K562 (cell line): ENCODE data around the gene ROM1. TPM values are rescaled to one million over a fixed set of nuclear protein-coding genes. Genes with fewer than 3 reads are reported as not detected.
A peak's percentile ranks its signal among the peaks of the same experiment; 100 is the strongest.

Source experiments
- ATAC-seq: fragments of 200-7000 bp; cut with Tn5 transposase; 3 replicates; pipeline ENCODE4 v1.9.1; 2020; ENCODE audit warnings: moderate library complexity
- BruUV-seq: library from RNA; stranded (reverse); fragments of 400-500 nt; replicated peaks from 2 replicates; lab custom pipeline; 2021; lab: Mats Ljungman, UMichigan
- CTCF ChIA-PET: fragments of 300-600 bp; formaldehyde crosslinking; extraction: SDS; loops from one replicate; lab custom pipeline; 2021; ENCODE audit warnings: low intra/inter-chr PET ratio; lab: Yijun Ruan, JAX
- POLR2A ChIA-PET: fragments of 300-600, 350-650 bp; sonication (Branson Sonifier 250); formaldehyde crosslinking; extraction: SDS; loops from one replicate; lab custom pipeline; 2021; ENCODE audit warnings: antibody characterized with exemption, inconsistent platforms; lab: Yijun Ruan, JAX
- DNase-seq, 4 experiments: peaks; one replicate each; pipeline versions ENCODE4 v3.0.0 to v3.0.0-alpha.2; 2011 to 2018; ENCODE audit warnings: low spot score in 3 of 4, mixed read lengths in 3 of 4; ENCODE audit errors: extremely low read depth in 1 of 4
- FAIRE-seq: peaks from 2 replicates; lab custom pipeline; 2011; peaks lifted over from hg19 to GRCh38; lab: Jason Lieb, UNC
- H2AFZ ChIP-seq: 2 replicates; pipeline ENCODE4 v1.6.0; 2011; ENCODE audit warnings: low read depth, low read length, control low read depth, inconsistent platforms
- H3K27ac ChIP-seq: fragments of 200-600 bp; 3 replicates; pipeline ENCODE4 v1.8.0; 2011; ENCODE audit warnings: low read depth, mild to moderate bottlenecking, control low read depth, inconsistent platforms, low read length, moderate library complexity, mixed read lengths; ENCODE audit errors: extremely low read depth
- H3K27me3 ChIP-seq, 2 experiments: fragments of 300-600 bp in 1 of 2; 2 replicates in 1 of 2; 3 replicates in 1 of 2; pipeline versions ENCODE4 v1.6.0 to v1.8.0; 2011; ENCODE audit warnings: inconsistent platforms in 2 of 2, low read length in 2 of 2, mild to moderate bottlenecking in 1 of 2, mixed read lengths in 1 of 2, moderate library complexity in 1 of 2; ENCODE audit not compliant: control insufficient read depth in 2 of 2, insufficient read depth in 2 of 2
- H3K36me3 ChIP-seq: fragments of 300-600 bp; 3 replicates; pipeline ENCODE4 v1.8.0; 2011; ENCODE audit warnings: mild to moderate bottlenecking, low read length, inconsistent platforms; ENCODE audit not compliant: control insufficient read depth, insufficient read depth
- H3K4me1 ChIP-seq, 2 experiments: fragments of 200-600 bp in 1 of 2; replicated peaks in 1 of 2; 2 replicates in 1 of 2; 3 replicates in 1 of 2; pipeline versions ENCODE4 v1.5.1 to v1.8.0; 2011; ENCODE audit warnings: inconsistent platforms in 2 of 2, low read length in 2 of 2, mild to moderate bottlenecking in 1 of 2, mixed read lengths in 1 of 2, moderate library complexity in 1 of 2; ENCODE audit not compliant: control insufficient read depth in 2 of 2, insufficient read depth in 2 of 2
- H3K4me2 ChIP-seq: 2 replicates; pipeline ENCODE4 v1.6.1; 2011; ENCODE audit warnings: low read length, control low read depth, inconsistent platforms, mixed read lengths; ENCODE audit not compliant: insufficient read depth
- H3K4me3 ChIP-seq: fragments of 200-600 bp; sonication (generic), shearing (Covaris generic); 2 replicates; pipeline ENCODE4 v1.5.1; 2016; ENCODE audit warnings: control low read depth, inconsistent platforms
- H3K79me2 ChIP-seq: fragments of 200-600 bp; 3 replicates; pipeline ENCODE4 v1.8.0; 2011; ENCODE audit warnings: low read length, inconsistent platforms; ENCODE audit not compliant: control insufficient read depth, insufficient read depth
- H3K9ac ChIP-seq, 2 experiments: 2 replicates each; pipeline versions ENCODE4 v1.6.0 to v1.6.1; 2011; ENCODE audit warnings: low read depth in 2 of 2, low read length in 2 of 2, control low read depth in 1 of 2, inconsistent platforms in 1 of 2, mild to moderate bottlenecking in 1 of 2, mixed read lengths in 1 of 2; ENCODE audit not compliant: insufficient read depth in 1 of 2
- H3K9me1 ChIP-seq: one replicate; pipeline ENCODE4 v1.6.0; 2011; ENCODE audit warnings: inconsistent platforms, mild to moderate bottlenecking, low read length, moderate library complexity; ENCODE audit not compliant: control insufficient read depth, insufficient read depth
- H3K9me3 ChIP-seq: replicated peaks from 2 replicates; pipeline ENCODE4 v1.5.1; 2011; ENCODE audit warnings: low read depth, low read length, inconsistent platforms; ENCODE audit not compliant: control insufficient read depth, insufficient read depth
- H4K20me1 ChIP-seq: replicated peaks from 2 replicates; pipeline ENCODE4 v1.6.1; 2011; ENCODE audit warnings: low read length, inconsistent platforms, mixed read lengths; ENCODE audit not compliant: control insufficient read depth, insufficient read depth
- E2F3 ChIP-seq: fragments of 250-450 bp; sonication (Bioruptor Pico); IDR thresholded peaks from 2 replicates; pipeline ENCODE4 v1.4.0; 2020; ENCODE audit warnings: mild to moderate bottlenecking
- JUNB ChIP-seq: fragments of 450-650 bp; formaldehyde crosslinking; conservative IDR thresholded peaks from 2 replicates; pipeline ENCODE4 v1.4.0; 2020; ENCODE audit warnings: mild to moderate bottlenecking
- MEIS2 ChIP-seq: fragments of 450-650 bp; IDR thresholded peaks from 2 replicates; pipeline ENCODE4 v1.6.1; 2014; ENCODE audit warnings: mild to moderate bottlenecking; ENCODE audit not compliant: partially characterized antibody
- NFIC ChIP-seq: fragments of 450-650 bp; IDR thresholded peaks from 2 replicates; pipeline ENCODE4 v1.6.1; 2017; ENCODE audit warnings: mild to moderate bottlenecking, inconsistent platforms
- PKNOX1 ChIP-seq: fragments of 450-650 bp; IDR thresholded peaks from 2 replicates; pipeline ENCODE4 v1.6.1; 2016
- RBFOX2 ChIP-seq: fragments of 200-400 bp; formaldehyde crosslinking; IDR thresholded peaks from 2 replicates; pipeline ENCODE4 v1.6.1; 2017; ENCODE audit warnings: low read depth, mild to moderate bottlenecking, low read length, moderate library complexity
- ZFP30 ChIP-seq: fragments of 250-450 bp; sonication (Bioruptor Pico); IDR thresholded peaks from 2 replicates; pipeline ENCODE4 v1.8.0; 2022; ENCODE audit warnings: moderate library complexity, mild to moderate bottlenecking, inconsistent platforms, borderline replicate concordance
- WGBS: fragments of 100-300 bp; shearing (Covaris generic); methylation state at CpG from one replicate; pipeline ENCODE4 v1.1.6; 2016; ENCODE audit warnings: low coverage, mixed read lengths; ENCODE audit not compliant: insufficient coverage; ENCODE audit errors: missing lambda C conversion rate; 5-methylcytosine and 5-hydroxymethylcytosine counted together
- in situ Hi-C: fragments of 300-500 bp; cut with MboI; formaldehyde crosslinking; loops from 4 replicates; pipeline ENCODE4 v1.15.0; 2018; ENCODE audit warnings: inconsistent platforms, mixed read lengths
- intact Hi-C: fragments of 100-400 bp; cut with micrococcal nuclease; formaldehyde crosslinking; loops from 2 replicates; pipeline ENCODE4 v1.14.2; 2022
- polyA plus RNA-seq, 8 experiments: library from polyadenylated mRNA; depleted of rRNA in 4 of 8; stranded (reverse) in 5 of 8; unstranded in 3 of 8; fragments of >200 nt; fragmentation: Nextera tagmentation in 2 of 8; fragmentation: Illumina TruSeq in 1 of 8; extraction: Ambion mirVana in 2 of 8; extraction: Trizol in 1 of 8; gene quantifications; 2 replicates each; pipeline versions ENCODE4 v1.2.1 to v1.2.3, GENCODE V29; 2011 to 2014; ENCODE audit warnings: inconsistent platforms in 1 of 8, missing spikeins in 1 of 8
- total RNA-seq, 7 experiments: library from RNA; depleted of rRNA in 6 of 7; stranded (reverse); fragments of >200 nt in 6 of 7; fragmentation: Illumina TruSeq in 2 of 7; extraction: Trizol in 2 of 7; gene quantifications; 2 replicates each; pipeline versions ENCODE4 v1.2.1 to v1.2.3, GENCODE V29; 2011 to 2021; ENCODE audit warnings: low replicate concordance in 1 of 7
- TF ChIP-seq, protein P1 (sequence below), 2 experiments: IDR thresholded peaks in 1 of 2; conservative IDR thresholded peaks in 1 of 2; 2 replicates each; pipeline ENCODE4 v1.6.1; 2016; ENCODE audit warnings: low read depth in 2 of 2, mild to moderate bottlenecking in 1 of 2, missing compliant biosample characterization in 1 of 2, missing genetic modification characterization in 1 of 2, moderate library complexity in 1 of 2

Gene ROM1
- total and polyA plus RNA-seq, 9 of the 15 experiments (the other 6 are each of a cell fraction or from before 2014, with no cell fraction given) = 0.75 to 4.0 (median 2.6) TPM

DNA sequence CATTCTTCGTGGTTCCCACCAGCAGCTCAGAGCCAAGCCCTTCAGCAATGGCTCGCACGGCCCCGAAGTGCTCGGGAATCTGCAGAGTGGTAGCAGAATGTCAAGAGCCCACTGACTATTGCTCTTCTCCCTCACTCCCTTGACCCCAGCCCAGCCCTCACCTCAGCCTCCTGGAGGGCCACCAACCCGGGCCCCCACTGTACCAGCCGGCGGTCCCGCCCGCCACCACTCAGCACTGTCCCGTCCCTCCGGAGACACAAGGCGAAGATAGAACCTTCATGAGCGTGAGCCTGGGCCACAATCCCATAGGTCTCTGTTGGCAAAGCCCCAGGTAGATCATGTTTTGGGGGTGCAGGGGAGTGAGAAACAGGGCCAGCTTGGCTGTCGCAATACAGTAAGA is 7.2 kb upstream of the ROM1 start:
- Histone ChIP-seq H3K27me3 (no peaks in the 10 kb centered on the region), H3K9me3 (no peaks in the 10 kb centered on the region), H3K4me3 (no peak overlapping the region), H4K20me1 (no peaks in the 10 kb centered on the region), H3K9ac (peak overlapping the region in 1 of 2 experiments; percentile 71; a peak in 1 of 4 replicates), H3K4me2 (no peak overlapping the region), H3K4me1 (peaks cover 8 to 54% of the 10 kb centered on the region in 2 experiments), H3K79me2 (peaks cover 21% of the 10 kb centered on the region), H3K9me1 (no peaks in the 10 kb centered on the region), H3K36me3 (peaks cover 77% of the 10 kb centered on the region; the same call in 2 of the 3 replicates), H3K27ac (no peak overlapping the region), H2AFZ (no peak overlapping the region)
- intact Hi-C loops (no loop called here), in situ Hi-C loops (no loop called here)
- ATAC-seq (no peak), FAIRE-seq (no peak), DNase-seq (no peak)
- ChIA-PET CTCF (no interaction called here), POLR2A (interaction anchor here (1.1 to 1.6 kb wide), 2 partner anchors 14 to 15 kb away, joined by 4 to 7 read pairs; no protein-coding TSS in a partner anchor)
- 94% methylated on average over 15 of the region's 15 CpGs for WGBS
- TF ChIP-seq ZFP30 (CRISPR knock-in tag) = no peak
- 0 out of 2 replicates have a peak, but pooled peaks have one; percentile 23 for TF ChIP-seq RBFOX2
- no TSS peak for BruUV-seq

DNA sequence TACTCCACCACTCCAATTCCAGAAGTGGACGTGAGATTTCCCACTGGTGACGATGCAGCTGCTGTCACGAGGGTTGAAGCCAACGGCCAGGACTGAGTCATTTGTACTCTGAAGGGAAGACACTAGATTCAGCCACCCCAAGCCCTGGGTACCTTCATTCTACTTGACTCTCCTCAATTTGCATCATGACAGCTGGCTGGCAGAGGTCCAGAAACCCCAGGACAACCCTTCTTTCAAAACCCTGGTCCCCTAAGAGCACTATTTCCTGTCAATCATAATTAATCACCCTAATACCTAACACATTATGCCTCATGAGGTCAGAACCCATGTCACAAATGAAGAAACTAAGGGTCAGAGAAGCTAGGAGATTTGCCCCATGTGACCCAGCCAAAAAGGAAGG is 5.3 kb upstream of the ROM1 start:
- Histone ChIP-seq H3K4me3 (no peak overlapping the region), H2AFZ (no peak overlapping the region), H3K27me3 (no peaks in the 10 kb centered on the region), H3K9me3 (no peaks in the 10 kb centered on the region), H4K20me1 (no peaks in the 10 kb centered on the region), H3K4me1 (peaks cover 15 to 51% of the 10 kb centered on the region in 2 experiments), H3K36me3 (peaks cover 77% of the 10 kb centered on the region; the same call in 2 of the 3 replicates), H3K4me2 (no peak overlapping the region), H3K27ac (no peak overlapping the region), H3K9me1 (no peaks in the 10 kb centered on the region), H3K79me2 (peaks cover 27% of the 10 kb centered on the region), H3K9ac (peak overlapping the region in 1 of 2 experiments; percentile 45; a peak in 1 of 4 replicates)
- DNase-seq (peak in 1 of 4 experiments; percentile 44), FAIRE-seq (peak; percentile 44), ATAC-seq (no peak)
- ChIA-PET POLR2A (interaction anchor here (1.4 to 2.0 kb wide), 2 partner anchors 13 to 15 kb away, joined by 4 to 5 read pairs; no protein-coding TSS in a partner anchor), CTCF (interaction anchor here (1.6 kb wide), 1 partner anchor 9 kb away, joined by 3 read pairs; no protein-coding TSS in a partner anchor)
- TF ChIP-seq NFIC (peak; percentile 78), E2F3 (no peak), PKNOX1 (peak; percentile 54), MEIS2 (peak; percentile 50), JUNB (CRISPR knock-in tag) (no peak)
- TF ChIP-seq, protein P1, sequence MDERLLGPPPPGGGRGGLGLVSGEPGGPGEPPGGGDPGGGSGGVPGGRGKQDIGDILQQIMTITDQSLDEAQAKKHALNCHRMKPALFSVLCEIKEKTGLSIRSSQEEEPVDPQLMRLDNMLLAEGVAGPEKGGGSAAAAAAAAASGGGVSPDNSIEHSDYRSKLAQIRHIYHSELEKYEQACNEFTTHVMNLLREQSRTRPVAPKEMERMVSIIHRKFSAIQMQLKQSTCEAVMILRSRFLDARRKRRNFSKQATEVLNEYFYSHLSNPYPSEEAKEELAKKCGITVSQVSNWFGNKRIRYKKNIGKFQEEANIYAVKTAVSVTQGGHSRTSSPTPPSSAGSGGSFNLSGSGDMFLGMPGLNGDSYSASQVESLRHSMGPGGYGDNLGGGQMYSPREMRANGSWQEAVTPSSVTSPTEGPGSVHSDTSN (CRISPR knock-in tag; IDR thresholded peaks at IDR 0.05; ENCODE audit: low read depth) = no peak
- TF ChIP-seq, protein P1 (tag; conservative IDR thresholded peaks at IDR 0.05; ENCODE audit: low read depth) = 0 out of 2 replicates have a peak, but pooled peaks have one; percentile 16
- intact Hi-C loops (no loop called here), in situ Hi-C loops (no loop called here)
- WGBS = 46% methylated on average over 4 of the region's 4 CpGs
- no TSS peak for BruUV-seq
